ENCODE data around the gene SREBF2.

The SREBF2 gene

DNA sequence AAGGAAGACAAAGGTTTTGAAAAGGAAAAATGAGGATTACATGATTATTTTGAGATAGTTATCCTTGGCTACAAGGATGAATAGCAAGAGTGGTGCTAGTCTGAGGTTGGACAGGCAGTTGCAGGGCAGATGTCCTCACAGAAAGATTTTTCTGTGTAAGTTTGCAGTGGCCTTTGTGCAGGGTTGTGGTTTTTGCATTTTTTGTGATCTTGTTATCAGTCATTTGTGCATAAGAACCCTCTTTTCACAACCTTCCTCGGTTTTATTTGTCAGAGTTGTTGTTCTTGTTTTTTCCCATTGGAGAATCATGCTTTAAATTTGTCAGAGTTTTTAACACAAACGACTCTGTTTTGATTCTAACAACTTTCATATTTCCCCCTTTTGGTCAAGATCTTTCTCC, 31.0 kb upstream of the SREBF2 start:
- Histone ChIP-seq H2AK5ac (ENCODE audit: low read depth, low read length) (no peak overlapping the region), H3K27ac (replicated peaks; ENCODE audit: low read length) (no peak overlapping the region), H3K9ac (ENCODE audit: low read depth, low read length, poor library complexity) (no peak overlapping the region), H3K36me3 (replicated peaks in 1 of 2; ENCODE audit: control insufficient read depth in 2 of 2, insufficient read depth in 2 of 2, low read length in 2 of 2) (no peaks in the 10 kb centered on the region), H3K18ac (ENCODE audit: low read length) (no peak overlapping the region), H2AFZ (ENCODE audit: low read length) (no peak overlapping the region), H2BK120ac (ENCODE audit: low read depth, low read length) (no peak overlapping the region), H4K8ac (ENCODE audit: low read depth, low read length) (no peak overlapping the region), H2BK15ac (ENCODE audit: low read length) (no peak overlapping the region), H3K27me3 (ENCODE audit: control insufficient read depth in 3 of 3, insufficient read depth in 3 of 3, low read depth in 1 of 3, low read length in 3 of 3) (no peaks in the 10 kb centered on the region), H3K79me1 (ENCODE audit: low read depth, low read length) (peaks cover 3% of the 10 kb centered on the region), H3K23ac (ENCODE audit: low read depth, low read length, poor library complexity) (no peak overlapping the region), H2BK12ac (ENCODE audit: low read length) (no peak overlapping the region), H3K14ac (ENCODE audit: low read length) (no peak overlapping the region), H3K4me2 (ENCODE audit: insufficient read depth, low read length, poor library complexity, severe bottlenecking) (no peak overlapping the region), H3K4me3 (ENCODE audit: low read length in 2 of 2) (peak overlapping the region in 1 of 2 donors; percentile 67), H3K9me3 (replicated peaks in 1 of 2; ENCODE audit: control insufficient read depth in 2 of 2, insufficient read depth in 1 of 2, low read depth in 1 of 2, low read length in 2 of 2) (no peaks in the 10 kb centered on the region), H3K4me1 (ENCODE audit: control insufficient read depth in 2 of 2, insufficient read depth in 1 of 2, low read depth in 1 of 2, low read length in 2 of 2) (peaks cover 8 to 9% of the 10 kb centered on the region in 2 donors), H4K91ac (ENCODE audit: low read depth, low read length, poor library complexity) (no peak overlapping the region), H3K4ac (ENCODE audit: low read length) (no peak overlapping the region), H2BK5ac (ENCODE audit: low read length) (no peak overlapping the region)
- WGBS, 2 donors (ENCODE audit: extremely low coverage in 2 of 2, insufficient read length in 2 of 2, insufficient replicate concordance in 1 of 2) = no CpG with 5 or more reads among the region's 2 CpGs
- no peak for DNase-seq (ENCODE audit: low spot score)

DNA sequence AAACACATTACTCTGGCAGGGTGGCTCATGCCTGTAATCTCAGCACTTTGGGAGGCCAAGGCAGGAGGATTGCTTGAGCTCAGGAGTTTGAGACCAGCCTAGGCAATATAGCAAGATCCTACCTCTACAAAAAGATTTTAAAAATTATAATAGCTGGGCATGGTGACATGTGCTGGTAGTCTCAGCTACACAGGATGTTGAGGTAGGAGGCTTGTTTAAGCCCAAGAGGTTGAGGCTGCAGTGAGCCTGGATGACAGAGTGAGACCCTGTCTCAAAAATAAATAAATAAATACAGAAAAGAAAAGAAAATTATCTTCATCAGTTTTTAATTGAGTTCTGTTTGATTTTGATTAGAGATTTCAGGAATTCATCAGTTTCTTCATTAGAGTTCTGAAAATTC, 27.3 kb upstream of the SREBF2 start:
- Histone ChIP-seq H3K14ac (ENCODE audit: low read length) (no peak overlapping the region), H4K8ac (ENCODE audit: low read depth, low read length) (no peak overlapping the region), H2BK120ac (ENCODE audit: low read depth, low read length) (no peak overlapping the region), H3K79me1 (ENCODE audit: low read depth, low read length) (peaks cover 6% of the 10 kb centered on the region), H2BK5ac (ENCODE audit: low read length) (no peak overlapping the region), H2AFZ (ENCODE audit: low read length) (no peak overlapping the region), H3K9me3 (replicated peaks in 1 of 2; ENCODE audit: control insufficient read depth in 2 of 2, insufficient read depth in 1 of 2, low read depth in 1 of 2, low read length in 2 of 2) (no peaks in the 10 kb centered on the region), H3K23ac (ENCODE audit: low read depth, low read length, poor library complexity) (no peak overlapping the region), H3K4me3 (ENCODE audit: low read length in 2 of 2) (no peak overlapping the region), H3K4me2 (ENCODE audit: insufficient read depth, low read length, poor library complexity, severe bottlenecking) (no peak overlapping the region), H3K9ac (ENCODE audit: low read depth, low read length, poor library complexity) (no peak overlapping the region), H2BK15ac (ENCODE audit: low read length) (no peak overlapping the region), H2AK5ac (ENCODE audit: low read depth, low read length) (no peak overlapping the region), H3K18ac (ENCODE audit: low read length) (no peak overlapping the region), H3K27ac (replicated peaks; ENCODE audit: low read length) (no peak overlapping the region), H3K36me3 (replicated peaks in 1 of 2; ENCODE audit: control insufficient read depth in 2 of 2, insufficient read depth in 2 of 2, low read length in 2 of 2) (peaks cover 8 to 19% of the 10 kb centered on the region in 2 donors), H3K4ac (ENCODE audit: low read length) (no peak overlapping the region), H3K4me1 (ENCODE audit: control insufficient read depth in 2 of 2, insufficient read depth in 1 of 2, low read depth in 1 of 2, low read length in 2 of 2) (peaks cover 0 to 3% of the 10 kb centered on the region in 2 donors), H3K27me3 (ENCODE audit: control insufficient read depth in 3 of 3, insufficient read depth in 3 of 3, low read depth in 1 of 3, low read length in 3 of 3) (no peaks in the 10 kb centered on the region), H2BK12ac (ENCODE audit: low read length) (no peak overlapping the region), H4K91ac (ENCODE audit: low read depth, low read length, poor library complexity) (no peak overlapping the region)
- DNase-seq (ENCODE audit: low spot score) = no peak

DNA sequence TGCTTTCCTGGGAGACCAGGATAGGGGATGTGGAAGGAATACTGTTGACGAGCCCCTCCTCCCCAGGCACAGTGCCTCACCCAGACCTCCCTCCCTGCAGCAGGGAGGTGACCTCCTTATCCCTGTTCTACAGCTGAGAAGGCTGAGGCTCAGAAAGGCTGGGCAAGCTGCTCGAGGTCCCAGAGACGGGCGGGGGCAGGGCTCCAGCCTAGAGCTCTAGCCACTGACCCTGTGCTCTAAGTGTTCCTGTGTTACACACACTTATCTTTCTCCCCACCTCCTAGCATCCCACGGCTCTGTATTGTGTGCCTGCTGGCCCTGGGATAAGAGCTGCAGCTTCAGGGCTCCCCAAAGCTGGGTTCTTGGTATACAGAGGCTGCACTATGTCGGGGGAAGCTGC, 24.5 kb upstream of the SREBF2 start:
- DNase-seq (ENCODE audit: low spot score) = no peak
- Histone ChIP-seq H3K23ac (ENCODE audit: low read depth, low read length, poor library complexity) (no peak overlapping the region), H3K4me3 (ENCODE audit: low read length in 2 of 2) (no peak overlapping the region), H2AK5ac (ENCODE audit: low read depth, low read length) (no peak overlapping the region), H4K8ac (ENCODE audit: low read depth, low read length) (no peak overlapping the region), H3K18ac (ENCODE audit: low read length) (no peak overlapping the region), H4K91ac (ENCODE audit: low read depth, low read length, poor library complexity) (no peak overlapping the region), H2BK5ac (ENCODE audit: low read length) (no peak overlapping the region), H3K4me1 (ENCODE audit: control insufficient read depth in 2 of 2, insufficient read depth in 1 of 2, low read depth in 1 of 2, low read length in 2 of 2) (peaks cover 0 to 3% of the 10 kb centered on the region in 2 donors), H3K4me2 (ENCODE audit: insufficient read depth, low read length, poor library complexity, severe bottlenecking) (no peak overlapping the region), H2AFZ (ENCODE audit: low read length) (no peak overlapping the region), H3K4ac (ENCODE audit: low read length) (no peak overlapping the region), H3K27me3 (ENCODE audit: control insufficient read depth in 3 of 3, insufficient read depth in 3 of 3, low read depth in 1 of 3, low read length in 3 of 3) (no peaks in the 10 kb centered on the region), H3K36me3 (replicated peaks in 1 of 2; ENCODE audit: control insufficient read depth in 2 of 2, insufficient read depth in 2 of 2, low read length in 2 of 2) (peaks cover 16 to 42% of the 10 kb centered on the region in 2 donors), H2BK15ac (ENCODE audit: low read length) (no peak overlapping the region), H3K9ac (ENCODE audit: low read depth, low read length, poor library complexity) (peak overlapping the region; percentile 63), H2BK12ac (ENCODE audit: low read length) (no peak overlapping the region), H3K14ac (ENCODE audit: low read length) (no peak overlapping the region), H2BK120ac (ENCODE audit: low read depth, low read length) (no peak overlapping the region), H3K9me3 (replicated peaks in 1 of 2; ENCODE audit: control insufficient read depth in 2 of 2, insufficient read depth in 1 of 2, low read depth in 1 of 2, low read length in 2 of 2) (no peaks in the 10 kb centered on the region), H3K27ac (replicated peaks; ENCODE audit: low read length) (no peak overlapping the region), H3K79me1 (ENCODE audit: low read depth, low read length) (peaks cover 3% of the 10 kb centered on the region)
- no CpG with 5 or more reads among the region's 6 CpGs for WGBS, 2 donors (ENCODE audit: extremely low coverage in 2 of 2, insufficient read length in 2 of 2, insufficient replicate concordance in 1 of 2)

DNA sequence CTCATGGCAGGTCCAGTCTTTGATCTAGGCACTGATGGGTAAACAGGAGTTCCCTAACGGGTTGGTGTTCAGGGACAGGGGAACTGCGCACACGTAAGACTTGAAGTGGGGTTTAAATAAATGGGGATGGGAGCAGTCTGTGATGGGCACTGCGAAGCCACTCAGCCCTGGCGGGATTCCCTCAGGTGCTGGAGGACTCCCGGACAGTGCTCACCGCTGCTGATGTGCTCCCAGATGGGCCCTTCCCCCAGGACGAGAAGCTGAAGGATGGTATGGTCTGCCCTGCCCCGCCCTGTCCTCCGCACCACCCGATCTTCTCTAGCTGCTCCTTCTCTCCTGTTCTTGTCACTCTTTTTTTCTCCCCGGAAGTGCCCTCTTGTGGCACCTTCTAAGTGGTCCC, 22.9 kb upstream of the SREBF2 start:
- Histone ChIP-seq H3K23ac (ENCODE audit: low read depth, low read length, poor library complexity) (no peak overlapping the region), H2BK12ac (ENCODE audit: low read length) (no peak overlapping the region), H3K9me3 (replicated peaks in 1 of 2; ENCODE audit: control insufficient read depth in 2 of 2, insufficient read depth in 1 of 2, low read depth in 1 of 2, low read length in 2 of 2) (no peaks in the 10 kb centered on the region), H3K18ac (ENCODE audit: low read length) (no peak overlapping the region), H2BK120ac (ENCODE audit: low read depth, low read length) (no peak overlapping the region), H3K4me2 (ENCODE audit: insufficient read depth, low read length, poor library complexity, severe bottlenecking) (no peak overlapping the region), H2BK15ac (ENCODE audit: low read length) (no peak overlapping the region), H2BK5ac (ENCODE audit: low read length) (peak overlapping the region; percentile 48), H3K27ac (replicated peaks; ENCODE audit: low read length) (no peak overlapping the region), H3K27me3 (ENCODE audit: control insufficient read depth in 3 of 3, insufficient read depth in 3 of 3, low read depth in 1 of 3, low read length in 3 of 3) (no peaks in the 10 kb centered on the region), H3K9ac (ENCODE audit: low read depth, low read length, poor library complexity) (no peak overlapping the region), H2AFZ (ENCODE audit: low read length) (no peak overlapping the region), H3K79me1 (ENCODE audit: low read depth, low read length) (peaks cover 3% of the 10 kb centered on the region), H4K8ac (ENCODE audit: low read depth, low read length) (no peak overlapping the region), H3K4me1 (ENCODE audit: control insufficient read depth in 2 of 2, insufficient read depth in 1 of 2, low read depth in 1 of 2, low read length in 2 of 2) (peaks cover 0 to 3% of the 10 kb centered on the region in 2 donors), H3K4me3 (ENCODE audit: low read length in 2 of 2) (no peak overlapping the region), H4K91ac (ENCODE audit: low read depth, low read length, poor library complexity) (no peak overlapping the region), H3K36me3 (replicated peaks in 1 of 2; ENCODE audit: control insufficient read depth in 2 of 2, insufficient read depth in 2 of 2, low read length in 2 of 2) (peaks cover 26 to 56% of the 10 kb centered on the region in 2 donors), H3K4ac (ENCODE audit: low read length) (no peak overlapping the region), H2AK5ac (ENCODE audit: low read depth, low read length) (no peak overlapping the region), H3K14ac (ENCODE audit: low read length) (no peak overlapping the region)
- WGBS, 2 donors (ENCODE audit: extremely low coverage in 2 of 2, insufficient read length in 2 of 2, insufficient replicate concordance in 1 of 2) = no CpG with 5 or more reads among the region's 12 CpGs
- no peak for DNase-seq (ENCODE audit: low spot score)
